Measurements from ENCODE around the gene XKR7.

- TF ChIP-seq POLR2A (IDR thresholded peaks at IDR 0.05) (no peak), EP300 (IDR thresholded peaks at IDR 0.05) (no peak)
- TF ChIP-seq, protein P1, sequence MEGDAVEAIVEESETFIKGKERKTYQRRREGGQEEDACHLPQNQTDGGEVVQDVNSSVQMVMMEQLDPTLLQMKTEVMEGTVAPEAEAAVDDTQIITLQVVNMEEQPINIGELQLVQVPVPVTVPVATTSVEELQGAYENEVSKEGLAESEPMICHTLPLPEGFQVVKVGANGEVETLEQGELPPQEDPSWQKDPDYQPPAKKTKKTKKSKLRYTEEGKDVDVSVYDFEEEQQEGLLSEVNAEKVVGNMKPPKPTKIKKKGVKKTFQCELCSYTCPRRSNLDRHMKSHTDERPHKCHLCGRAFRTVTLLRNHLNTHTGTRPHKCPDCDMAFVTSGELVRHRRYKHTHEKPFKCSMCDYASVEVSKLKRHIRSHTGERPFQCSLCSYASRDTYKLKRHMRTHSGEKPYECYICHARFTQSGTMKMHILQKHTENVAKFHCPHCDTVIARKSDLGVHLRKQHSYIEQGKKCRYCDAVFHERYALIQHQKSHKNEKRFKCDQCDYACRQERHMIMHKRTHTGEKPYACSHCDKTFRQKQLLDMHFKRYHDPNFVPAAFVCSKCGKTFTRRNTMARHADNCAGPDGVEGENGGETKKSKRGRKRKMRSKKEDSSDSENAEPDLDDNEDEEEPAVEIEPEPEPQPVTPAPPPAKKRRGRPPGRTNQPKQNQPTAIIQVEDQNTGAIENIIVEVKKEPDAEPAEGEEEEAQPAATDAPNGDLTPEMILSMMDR (IDR thresholded peaks at IDR 0.05), result no peak
Observed at GRCh38 chr20:31934968-31935764, 32.8 kb upstream of the XKR7 start.
